Bone marrow (tissue), 2 donors: ENCODE data around the gene ATP5ME.
"Not testable (repeated sequence)": the region's sequence is repeated elsewhere in the genome, so short reads cannot be mapped to it uniquely, and the experiment has no call there.

ENCODE experiments used
- DNase-seq, 2 donors: peaks; one replicate each; lab custom pipeline; 2025; lab: John Stamatoyannopoulos, UW

ATP5ME gene

GRCh38 chr4:668219-668618, 5.9 kb downstream of the ATP5ME start:
- not testable (repeated sequence) for DNase-seq

GRCh38 chr4:667545-667925, 6.5 kb downstream of the ATP5ME start:
- DNase-seq, result no peak

GRCh38 chr4:666822-667544, 7.1 kb downstream of the ATP5ME start:
- no peak for DNase-seq

DNA sequence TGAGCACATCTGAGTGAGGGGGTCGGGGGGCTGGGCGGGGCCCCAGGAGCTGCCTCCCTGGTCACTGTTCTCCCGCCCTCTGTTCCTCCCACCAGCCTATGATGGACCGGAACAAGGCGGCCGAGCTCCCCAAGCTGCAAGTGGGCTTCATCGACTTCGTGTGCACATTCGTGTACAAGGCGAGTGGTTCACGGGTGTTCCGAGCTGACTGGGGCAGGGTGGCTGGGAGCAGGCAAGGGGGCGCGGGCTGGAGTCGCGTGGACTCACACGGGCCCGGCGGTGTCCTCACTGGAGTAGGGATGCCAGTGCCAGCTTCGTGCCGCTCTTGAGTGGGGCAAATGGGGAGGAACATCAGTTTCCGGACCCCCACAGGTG, 7.7 kb downstream of the ATP5ME start:
- DNase-seq, result no peak

DNA sequence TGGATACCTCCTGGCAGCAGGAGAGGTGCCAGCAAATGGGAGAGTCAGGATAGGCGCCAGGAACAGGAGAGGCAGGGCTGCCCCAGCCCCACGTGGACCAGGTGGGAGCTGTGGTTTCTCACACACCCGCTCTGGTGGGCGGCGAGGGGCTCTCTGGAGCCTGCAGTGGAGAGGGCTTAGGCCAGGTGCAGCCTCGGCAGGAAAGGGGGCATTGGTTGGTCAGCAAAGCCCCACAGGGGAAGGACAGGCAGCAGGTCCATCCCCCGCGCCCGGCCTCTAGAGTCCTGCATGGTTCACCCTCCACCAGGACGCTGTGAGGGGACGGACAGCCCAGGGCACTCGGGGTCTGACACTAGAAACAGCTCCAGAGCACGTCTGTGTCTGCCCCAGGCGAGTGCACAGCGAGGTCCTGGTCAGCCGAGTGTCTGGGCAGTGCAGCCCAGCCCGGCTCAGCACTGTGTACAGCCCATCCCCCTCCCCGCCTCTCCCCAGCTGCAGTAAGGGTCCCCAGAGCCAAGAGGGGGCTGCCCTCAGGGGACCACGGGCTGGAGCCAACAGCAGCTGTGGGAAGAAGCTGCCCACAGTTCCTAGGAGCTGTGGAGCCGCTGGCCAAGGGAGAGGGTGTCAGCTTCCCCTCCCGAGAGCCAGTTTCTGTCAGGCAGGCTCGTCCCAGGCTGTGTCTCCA, 8.2 kb downstream of the ATP5ME start:
- DNase-seq, result no peak

DNA sequence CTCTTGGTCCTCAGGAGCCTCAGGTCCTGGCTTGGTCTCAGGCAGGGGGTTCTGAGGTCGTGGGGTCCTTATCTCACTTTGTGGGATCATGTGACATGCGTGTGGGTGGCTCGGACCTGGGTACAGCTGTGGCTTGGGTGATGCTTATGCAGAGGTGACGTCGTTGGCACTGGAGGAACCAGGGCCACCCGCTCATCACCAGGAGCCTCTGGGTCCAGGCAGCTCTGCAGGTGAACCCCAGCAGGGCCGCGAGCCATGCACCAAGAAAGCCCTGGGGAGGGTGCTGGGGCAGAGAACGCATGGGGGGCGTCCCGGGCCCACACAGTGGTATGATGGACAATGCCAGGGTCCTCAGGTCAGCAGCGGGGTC, 8.7 kb downstream of the ATP5ME start:
- DNase-seq, result no peak

GRCh38 chr4:664713-665231, 9.3 kb downstream of the ATP5ME start:
- DNase-seq, result no peak

GRCh38 chr4:663438-664428, 10.3 kb downstream of the ATP5ME start:
- DNase-seq, result peak in 1 of 2 donors; percentile 59

- no peak for DNase-seq
Measured at GRCh38 chr4:663046-663437, 11.0 kb downstream of the ATP5ME start.

DNA sequence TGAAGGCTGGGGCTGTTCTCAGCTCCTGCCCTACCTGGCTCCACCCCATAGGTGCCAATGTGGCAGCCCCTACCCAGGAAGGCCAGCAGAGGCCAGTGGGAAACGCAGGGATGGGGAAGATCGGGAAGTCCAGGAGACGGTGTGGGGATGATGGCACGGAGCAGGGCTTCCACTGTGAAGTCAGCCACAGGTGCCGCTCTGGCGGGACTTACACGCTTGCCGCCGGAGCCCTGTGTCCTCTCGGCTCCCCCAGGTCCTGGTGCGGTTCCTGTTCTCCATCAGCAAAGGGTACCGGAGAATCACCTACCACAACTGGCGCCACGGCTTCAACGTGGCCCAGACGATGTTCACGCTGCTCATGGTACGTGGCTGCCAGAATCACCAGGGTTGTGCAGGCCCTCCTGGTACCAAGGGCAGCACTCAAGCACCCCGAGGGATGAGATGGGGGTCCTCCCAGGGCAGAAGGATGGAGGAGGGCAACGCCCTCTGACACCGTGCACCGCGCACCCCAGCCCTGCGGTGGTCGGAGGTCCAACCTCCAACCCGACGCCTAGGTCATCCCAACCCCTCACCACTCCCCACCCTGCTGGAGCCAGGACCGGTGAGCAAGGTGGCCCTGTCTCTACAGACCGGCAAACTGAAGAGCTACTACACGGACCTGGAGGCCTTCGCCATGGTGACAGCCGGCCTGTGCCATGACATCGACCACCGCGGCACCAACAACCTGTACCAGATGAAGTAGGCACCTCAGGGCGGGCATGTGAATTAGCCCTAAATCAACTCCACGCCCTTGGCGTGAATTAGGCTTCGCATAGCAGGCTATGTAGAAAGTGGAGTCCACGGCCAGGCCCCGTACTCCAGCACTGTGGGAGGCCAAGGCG, 12.0 kb downstream of the ATP5ME start:
- DNase-seq, result no peak

DNA sequence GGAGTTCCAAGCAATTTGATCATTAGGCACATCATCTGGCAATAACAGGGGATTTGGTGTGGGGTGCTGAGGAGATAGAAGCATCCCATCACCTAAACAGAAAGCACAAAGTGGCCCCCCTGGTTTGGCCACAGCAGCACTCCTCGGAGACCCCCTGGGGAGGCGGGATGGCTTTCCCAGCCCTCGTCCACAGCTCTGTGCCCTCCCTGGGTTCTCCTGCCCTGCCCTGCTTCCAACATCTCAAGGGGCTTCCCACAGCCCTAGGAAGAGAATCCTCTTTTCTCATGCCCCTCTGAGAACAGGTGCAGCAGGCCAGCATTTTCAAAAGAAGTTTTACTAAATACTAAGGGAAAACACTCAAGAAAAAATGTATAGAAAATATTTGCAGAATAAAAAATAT, 12.8 kb downstream of the ATP5ME start:
- no peak for DNase-seq

DNA sequence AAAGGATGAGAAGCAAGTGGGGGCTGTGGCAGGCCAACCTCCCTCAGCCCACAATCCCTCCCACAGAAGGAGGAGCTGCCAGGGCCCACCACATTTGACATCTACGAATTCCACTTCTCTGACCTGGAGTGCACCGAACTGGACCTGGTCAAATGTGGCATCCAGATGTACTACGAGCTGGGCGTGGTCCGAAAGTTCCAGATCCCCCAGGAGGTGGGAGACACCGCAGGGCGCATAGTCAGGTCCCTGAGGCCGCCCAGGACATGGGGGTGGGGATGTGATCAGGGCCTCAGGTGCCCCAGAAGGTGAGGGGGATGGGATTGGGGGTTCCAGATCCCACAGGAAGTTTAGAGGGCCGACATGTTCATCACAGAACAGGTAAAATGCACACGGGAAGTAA, 13.7 kb downstream of the ATP5ME start:
- no peak for DNase-seq

- DNase-seq, result no peak
Measured at GRCh38 chr4:659851-660250, 14.2 kb downstream of the ATP5ME start.

- no peak for DNase-seq
Measured at GRCh38 chr4:658681-659667, 15.1 kb downstream of the ATP5ME start.

DNA sequence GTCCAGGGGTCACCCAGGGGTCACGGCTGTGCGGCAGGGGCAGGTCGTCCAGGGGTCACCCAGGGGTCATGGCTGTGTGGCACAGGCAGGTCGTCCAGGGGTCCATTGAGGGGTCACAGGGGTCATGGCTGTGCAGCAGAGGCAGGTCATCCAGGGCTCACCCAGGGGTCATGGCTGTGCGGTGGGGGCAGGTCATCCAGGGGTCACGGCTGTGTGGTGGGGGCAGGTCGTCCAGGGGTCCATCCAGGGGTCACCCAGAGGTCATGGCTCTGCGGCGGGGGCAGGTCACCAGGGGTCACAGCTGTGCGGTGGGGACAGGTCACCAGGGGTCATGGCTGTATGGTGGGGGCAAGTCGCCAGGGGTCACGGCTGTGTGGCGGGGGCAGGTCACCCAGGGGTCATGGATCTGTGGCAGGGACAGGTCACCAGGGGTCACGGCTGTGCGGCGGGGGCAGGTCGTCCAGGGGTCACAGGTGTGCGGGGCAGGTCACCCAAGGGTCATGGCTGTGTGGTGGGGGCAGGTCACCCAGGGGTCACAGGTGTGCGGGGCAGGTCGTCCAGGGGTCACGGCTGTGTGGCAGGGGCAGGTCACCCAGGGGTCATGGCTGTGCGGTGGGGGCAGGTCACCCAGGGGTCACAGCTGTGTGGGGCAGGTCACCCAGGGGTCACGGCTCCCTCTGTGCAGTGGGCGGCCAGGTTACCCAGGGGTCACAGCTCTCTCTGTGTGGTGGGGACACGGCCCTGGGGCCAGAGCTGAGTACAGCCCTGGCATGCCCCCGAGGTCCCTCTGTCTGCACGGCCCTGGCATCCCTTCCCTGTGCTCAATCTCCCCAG, 16.0 kb downstream of the ATP5ME start:
- no peak for DNase-seq

- DNase-seq, result no peak
Measured at GRCh38 chr4:657338-657833, 16.7 kb downstream of the ATP5ME start.

GRCh38 chr4:656436-657337, 17.4 kb downstream of the ATP5ME start:
- no peak for DNase-seq
